ENCODE data around the gene AOPEP.

GRCh38 chr9:94800424-94801117 lies 74.1 kb downstream of the AOPEP start:
- no peak for TF ChIP-seq CTCF (IDR thresholded peaks at IDR 0.05)
- TF ChIP-seq POLR2A (IDR thresholded peaks at IDR 0.05), result no peak

All from uterus (tissue), 2 donors.